Measurements from ENCODE around the gene NCLN. TPM values are rescaled to one million over a fixed set of nuclear protein-coding genes. Genes with fewer than 3 reads are reported as not detected.
"Not testable (repeated sequence)": the region's sequence is repeated elsewhere in the genome, so short reads cannot be mapped to it uniquely, and the experiment has no call there.

Gene NCLN
- total and polyA plus RNA-seq, 2 donors = 14.5 to 62.6 TPM

DNA sequence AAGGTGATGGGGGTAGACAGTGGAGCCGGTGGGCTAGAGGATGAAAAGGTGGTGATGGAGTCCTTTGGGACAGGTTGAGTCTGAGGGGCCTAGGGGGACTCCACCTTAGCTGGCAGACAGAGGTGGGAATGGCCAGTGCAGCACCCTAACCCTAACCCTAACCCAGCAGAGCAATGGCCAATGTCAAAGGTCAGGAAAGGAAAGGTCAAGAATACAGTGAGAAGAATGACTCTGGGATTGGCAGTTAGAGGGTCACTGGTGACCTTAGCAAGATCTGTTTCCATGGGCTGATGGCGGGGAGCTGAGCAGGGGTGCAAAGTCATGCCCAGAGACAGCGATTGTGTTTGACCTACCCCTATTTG lies 33.3 kb upstream of the NCLN start:
- WGBS = 97% methylated on average over 3 of the region's 3 CpGs
- Histone ChIP-seq H3K27me3 (ENCODE audit: control insufficient read depth in 2 of 2, insufficient read depth in 1 of 2, low read length in 1 of 2) (no peaks in the 10 kb centered on the region), H3K27ac (ENCODE audit: low read depth in 1 of 2, low read length in 1 of 2) (peak overlapping the region in 1 of 2 donors; percentile 3), H3K9me3 (ENCODE audit: control insufficient read depth in 2 of 2, insufficient read depth in 1 of 2, low read length in 1 of 2) (peaks cover 2 to 16% of the 10 kb centered on the region in 2 donors), H3K36me3 (ENCODE audit: control insufficient read depth in 2 of 2, insufficient read depth in 2 of 2, low read length in 1 of 2) (peaks cover 67 to 73% of the 10 kb centered on the region in 2 donors), H3K4me1 (ENCODE audit: control insufficient read depth in 2 of 2, insufficient read depth in 2 of 2, low read length in 2 of 2) (peaks cover 16 to 40% of the 10 kb centered on the region in 2 donors), H3K4me3 (ENCODE audit: low read length in 2 of 2) (no peak overlapping the region)
- DNase-seq (ENCODE audit: low read depth in 6 of 9, low spot score in 9 of 9) = no peak

DNA sequence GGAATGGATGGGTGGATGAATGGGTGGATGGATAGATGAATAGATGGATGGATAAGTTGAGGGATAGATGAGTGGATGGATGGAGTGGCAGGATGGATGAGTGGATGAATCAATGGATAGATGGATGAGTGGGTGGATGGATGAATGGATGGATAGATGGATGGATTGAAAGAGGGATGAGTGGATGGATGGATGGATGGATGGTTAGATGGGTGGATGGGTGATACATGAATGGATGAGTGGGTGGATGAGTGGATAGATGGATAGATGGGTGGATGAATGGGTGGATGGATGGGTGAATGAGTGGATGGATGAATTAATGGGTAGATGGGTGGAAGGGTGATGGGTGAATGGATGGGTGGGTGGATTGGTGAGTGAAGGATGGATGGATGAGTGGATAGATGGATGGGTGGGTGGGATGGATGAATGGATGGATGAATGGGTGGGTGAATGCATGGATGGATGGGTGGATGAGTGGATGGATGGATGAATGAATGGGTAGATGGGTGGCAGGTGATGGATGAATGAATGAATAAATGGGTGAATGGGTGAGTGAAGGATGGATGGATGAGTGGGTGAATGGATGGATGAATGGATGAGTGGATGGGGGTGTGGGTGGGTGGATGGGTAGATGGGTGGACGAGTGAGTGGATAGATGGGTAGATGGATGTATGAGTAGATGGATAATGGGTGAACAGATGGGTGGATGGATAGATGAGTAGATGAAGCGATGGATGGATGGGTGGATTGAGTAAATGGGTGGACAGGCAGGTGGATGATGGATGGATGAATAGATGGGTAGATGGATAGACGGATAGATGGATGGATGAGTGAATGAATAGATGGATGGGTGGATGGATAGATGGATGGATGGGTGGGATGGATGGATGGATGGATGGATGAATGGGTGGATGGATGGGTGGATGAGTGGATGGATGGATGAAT lies 32.2 kb upstream of the NCLN start:
- Histone ChIP-seq H3K27ac (ENCODE audit: low read depth in 1 of 2, low read length in 1 of 2) (no peak overlapping the region), H3K36me3 (ENCODE audit: control insufficient read depth in 2 of 2, insufficient read depth in 2 of 2, low read length in 1 of 2) (peaks cover 69 to 80% of the 10 kb centered on the region in 2 donors), H3K4me1 (ENCODE audit: control insufficient read depth in 2 of 2, insufficient read depth in 2 of 2, low read length in 2 of 2) (peaks cover 16 to 41% of the 10 kb centered on the region in 2 donors), H3K4me3 (ENCODE audit: low read length in 2 of 2) (no peak overlapping the region), H3K9me3 (ENCODE audit: control insufficient read depth in 2 of 2, insufficient read depth in 1 of 2, low read length in 1 of 2) (peaks cover 2 to 16% of the 10 kb centered on the region in 2 donors), H3K27me3 (ENCODE audit: control insufficient read depth in 2 of 2, insufficient read depth in 1 of 2, low read length in 1 of 2) (no peaks in the 10 kb centered on the region)
- DNase-seq (ENCODE audit: low read depth in 6 of 9, low spot score in 9 of 9) = no peak
- WGBS = 96% methylated on average over 3 of the region's 3 CpGs

DNA sequence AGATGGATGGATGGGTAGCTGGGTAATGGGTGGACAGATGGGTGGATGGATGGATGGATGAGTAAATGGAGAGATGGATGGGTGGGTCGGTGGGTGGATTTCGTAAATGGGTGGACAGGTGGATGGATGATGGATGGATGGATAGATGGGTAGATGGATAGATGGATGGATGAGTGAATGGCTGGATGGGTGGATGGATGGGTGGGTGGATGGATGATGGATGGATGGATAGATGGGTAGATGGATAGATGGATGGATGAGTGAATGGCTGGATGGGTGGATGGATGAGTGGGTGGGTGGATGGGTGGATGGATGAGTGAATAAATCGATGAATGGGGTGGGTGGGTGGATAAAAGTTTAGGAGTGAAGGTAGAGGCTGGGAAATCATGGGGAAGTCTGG lies 31.3 kb upstream of the NCLN start:
- not testable (repeated sequence) for DNase-seq (ENCODE audit: low read depth in 6 of 9, low spot score in 9 of 9); H3K27me3 ChIP-seq (ENCODE audit: control insufficient read depth in 2 of 2, insufficient read depth in 1 of 2, low read length in 1 of 2); H3K4me3 ChIP-seq (ENCODE audit: low read length in 2 of 2)
- Histone ChIP-seq H3K27ac (ENCODE audit: low read depth in 1 of 2, low read length in 1 of 2) (peak overlapping the region; percentile 36 to 84), H3K4me1 (ENCODE audit: control insufficient read depth in 2 of 2, insufficient read depth in 2 of 2, low read length in 2 of 2) (peaks cover 16 to 40% of the 10 kb centered on the region in 2 donors), H3K36me3 (ENCODE audit: control insufficient read depth in 2 of 2, insufficient read depth in 2 of 2, low read length in 1 of 2) (peaks cover 61 to 74% of the 10 kb centered on the region in 2 donors), H3K9me3 (ENCODE audit: control insufficient read depth in 2 of 2, insufficient read depth in 1 of 2, low read length in 1 of 2) (peaks cover 2 to 16% of the 10 kb centered on the region in 2 donors)
- WGBS = 98% methylated on average over 3 of the region's 3 CpGs

DNA sequence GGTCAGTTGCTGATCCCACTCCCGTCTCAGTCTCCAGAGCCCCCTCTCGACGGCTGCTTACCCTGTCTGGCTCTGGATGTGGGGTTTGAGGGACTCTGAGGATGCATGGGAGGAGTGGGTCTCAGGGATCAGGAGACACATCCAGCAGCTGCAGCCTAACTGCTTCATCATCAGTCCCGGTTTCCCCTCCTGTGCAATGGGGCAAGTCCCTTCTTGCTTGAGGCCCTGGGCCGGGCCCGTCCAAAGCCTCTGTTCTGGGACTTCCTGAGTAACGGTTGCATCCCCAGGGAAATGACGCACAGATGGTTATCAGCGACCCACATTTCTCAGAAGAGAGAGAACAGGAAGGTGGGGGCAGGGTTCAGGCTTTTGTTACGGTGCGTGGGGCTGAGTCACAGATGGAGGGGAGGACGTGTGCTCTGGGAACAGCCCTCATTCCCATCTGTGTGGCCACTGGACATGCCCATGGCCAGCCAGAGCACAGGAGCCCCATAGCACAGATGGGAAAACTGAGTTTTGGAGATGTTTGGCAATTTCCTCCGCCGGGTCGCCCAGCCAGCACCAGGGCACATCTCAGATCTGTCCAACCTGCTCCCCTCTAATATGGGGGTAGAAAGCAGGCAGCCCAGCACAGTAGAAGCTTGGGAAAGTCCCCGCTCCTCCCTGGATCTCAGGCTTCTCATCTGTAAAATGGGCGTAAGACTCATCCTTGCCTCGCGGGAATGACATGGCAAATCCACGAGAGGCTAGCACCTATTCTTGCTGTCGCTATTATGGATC lies 30.6 kb upstream of the NCLN start:
- Histone ChIP-seq H3K9me3 (ENCODE audit: control insufficient read depth in 2 of 2, insufficient read depth in 1 of 2, low read length in 1 of 2) (peaks cover 2 to 22% of the 10 kb centered on the region in 2 donors), H3K27ac (ENCODE audit: low read depth in 1 of 2, low read length in 1 of 2) (peak overlapping the region; percentile 36 to 84), H3K27me3 (ENCODE audit: control insufficient read depth in 2 of 2, insufficient read depth in 1 of 2, low read length in 1 of 2) (no peaks in the 10 kb centered on the region), H3K36me3 (ENCODE audit: control insufficient read depth in 2 of 2, insufficient read depth in 2 of 2, low read length in 1 of 2) (peaks cover 61 to 73% of the 10 kb centered on the region in 2 donors), H3K4me3 (ENCODE audit: low read length in 2 of 2) (peak overlapping the region; percentile 30 to 38), H3K4me1 (ENCODE audit: control insufficient read depth in 2 of 2, insufficient read depth in 2 of 2, low read length in 2 of 2) (peaks cover 16 to 35% of the 10 kb centered on the region in 2 donors)
- WGBS = 38% methylated on average over 21 of the region's 21 CpGs
- peak in 6 of 9 donors; percentile 76 to 92 (median 84) for DNase-seq (ENCODE audit: low read depth in 6 of 9, low spot score in 9 of 9)

DNA sequence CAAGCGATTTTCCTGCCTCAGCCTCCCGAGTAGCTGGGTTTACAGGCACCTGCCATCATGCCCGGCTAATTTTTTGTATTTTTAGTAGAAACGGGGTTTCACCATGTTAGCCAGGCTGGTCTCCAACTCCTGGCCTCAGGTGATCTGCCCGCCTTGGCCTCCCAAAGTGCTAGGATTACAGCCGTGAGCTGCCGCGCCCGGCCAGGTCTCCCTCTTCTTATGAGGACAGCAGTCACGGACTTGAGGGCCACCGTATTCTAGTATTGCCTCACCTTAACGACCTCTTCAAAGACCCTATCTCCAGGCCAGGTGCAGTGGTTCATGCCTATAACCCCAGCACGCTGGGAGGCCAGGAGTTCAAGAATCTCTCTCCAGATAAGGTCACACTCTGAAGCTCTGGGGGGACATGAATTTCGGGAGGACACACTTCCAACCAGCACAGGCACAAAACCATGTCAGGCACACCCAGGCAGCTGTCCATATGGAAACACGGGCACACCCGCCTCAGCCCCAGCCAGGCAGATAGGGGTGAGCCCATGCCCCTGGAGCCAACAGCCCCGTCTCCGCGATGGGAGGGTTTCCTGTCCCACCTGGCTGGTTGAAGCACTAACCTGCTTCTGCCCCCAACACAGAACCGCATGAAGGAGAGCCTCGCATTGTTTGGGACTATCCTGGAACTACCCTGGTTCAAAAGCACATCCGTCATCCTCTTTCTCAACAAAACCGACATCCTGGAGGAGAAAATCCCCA lies 28.5 kb upstream of the NCLN start:
- peaks cover 60 to 73% of the 10 kb centered on the region in 2 donors for H3K36me3 ChIP-seq (ENCODE audit: control insufficient read depth in 2 of 2, insufficient read depth in 2 of 2, low read length in 1 of 2)
- DNase-seq (ENCODE audit: low read depth in 6 of 9, low spot score in 9 of 9) = no peak
- no peaks in the 10 kb centered on the region for H3K27me3 ChIP-seq (ENCODE audit: control insufficient read depth in 2 of 2, insufficient read depth in 1 of 2, low read length in 1 of 2)
- 93% methylated on average over 23 of the region's 23 CpGs for WGBS
- H3K27ac ChIP-seq (ENCODE audit: low read depth in 1 of 2, low read length in 1 of 2) = peak overlapping the region in 1 of 2 donors; percentile 49
- H3K4me1 ChIP-seq (ENCODE audit: control insufficient read depth in 2 of 2, insufficient read depth in 2 of 2, low read length in 2 of 2) = peaks cover 16 to 30% of the 10 kb centered on the region in 2 donors
- H3K9me3 ChIP-seq (ENCODE audit: control insufficient read depth in 2 of 2, insufficient read depth in 1 of 2, low read length in 1 of 2) = peaks cover under 1 to 24% of the 10 kb centered on the region in 2 donors
- no peak overlapping the region for H3K4me3 ChIP-seq (ENCODE audit: low read length in 2 of 2)

DNA sequence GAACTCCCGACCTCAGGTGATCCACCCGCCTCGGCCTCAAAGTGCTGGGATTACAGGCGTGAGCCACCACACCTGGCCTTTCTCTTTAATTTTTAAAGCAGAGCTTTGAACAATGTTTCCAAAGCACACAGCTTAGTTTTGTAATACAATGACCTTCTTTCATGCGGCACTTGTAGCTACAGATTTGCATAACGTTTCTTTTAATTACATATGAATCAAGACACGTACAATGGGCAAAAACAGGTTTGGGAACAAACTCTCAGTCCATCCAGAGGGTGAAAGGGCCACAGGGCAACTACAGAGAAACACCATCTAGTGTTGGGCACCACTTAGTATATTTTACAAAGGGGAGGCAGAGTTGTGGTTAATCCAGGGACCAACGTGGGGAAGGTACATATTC lies 26.2 kb upstream of the NCLN start:
- no peak overlapping the region for H3K4me3 ChIP-seq (ENCODE audit: low read length in 2 of 2)
- H3K36me3 ChIP-seq (ENCODE audit: control insufficient read depth in 2 of 2, insufficient read depth in 2 of 2, low read length in 1 of 2) = peaks cover 72 to 80% of the 10 kb centered on the region in 2 donors
- 96% methylated on average over 8 of the region's 8 CpGs for WGBS
- H3K27ac ChIP-seq (ENCODE audit: low read depth in 1 of 2, low read length in 1 of 2) = no peak overlapping the region
- no peak for DNase-seq (ENCODE audit: low read depth in 6 of 9, low spot score in 9 of 9)
- peaks cover 13 to 34% of the 10 kb centered on the region in 2 donors for H3K4me1 ChIP-seq (ENCODE audit: control insufficient read depth in 2 of 2, insufficient read depth in 2 of 2, low read length in 2 of 2)
- peaks cover 3 to 34% of the 10 kb centered on the region in 2 donors for H3K9me3 ChIP-seq (ENCODE audit: control insufficient read depth in 2 of 2, insufficient read depth in 1 of 2, low read length in 1 of 2)
- H3K27me3 ChIP-seq (ENCODE audit: control insufficient read depth in 2 of 2, insufficient read depth in 1 of 2, low read length in 1 of 2) = no peaks in the 10 kb centered on the region

DNA sequence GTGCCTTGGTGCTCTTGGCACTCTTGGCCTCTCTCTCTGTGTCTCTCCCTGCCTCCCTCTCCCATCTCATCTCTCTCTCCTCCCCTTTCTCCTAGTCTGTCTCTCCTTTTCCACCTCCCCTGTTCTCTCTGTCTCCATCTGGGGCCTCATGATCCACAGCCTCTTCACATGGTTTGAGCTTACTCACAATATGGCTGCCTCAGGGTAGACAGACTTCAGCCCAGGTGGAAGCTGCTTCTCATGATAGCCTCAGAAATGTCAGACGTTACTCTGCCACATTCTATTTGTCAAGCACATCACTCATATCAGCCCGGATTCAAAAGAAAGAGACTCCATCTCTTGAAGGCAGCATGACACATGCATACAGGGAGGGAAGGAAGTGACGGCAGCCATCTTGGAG lies 25.5 kb upstream of the NCLN start:
- Histone ChIP-seq H3K36me3 (ENCODE audit: control insufficient read depth in 2 of 2, insufficient read depth in 2 of 2, low read length in 1 of 2) (peaks cover 72 to 85% of the 10 kb centered on the region in 2 donors), H3K27me3 (ENCODE audit: control insufficient read depth in 2 of 2, insufficient read depth in 1 of 2, low read length in 1 of 2) (no peaks in the 10 kb centered on the region), H3K9me3 (ENCODE audit: control insufficient read depth in 2 of 2, insufficient read depth in 1 of 2, low read length in 1 of 2) (peaks cover 3 to 28% of the 10 kb centered on the region in 2 donors), H3K27ac (ENCODE audit: low read depth in 1 of 2, low read length in 1 of 2) (no peak overlapping the region), H3K4me3 (ENCODE audit: low read length in 2 of 2) (no peak overlapping the region), H3K4me1 (ENCODE audit: control insufficient read depth in 2 of 2, insufficient read depth in 2 of 2, low read length in 2 of 2) (peaks cover 9 to 27% of the 10 kb centered on the region in 2 donors)
- no peak for DNase-seq (ENCODE audit: low read depth in 6 of 9, low spot score in 9 of 9)
- WGBS = 97% methylated on average over 3 of the region's 3 CpGs

DNA sequence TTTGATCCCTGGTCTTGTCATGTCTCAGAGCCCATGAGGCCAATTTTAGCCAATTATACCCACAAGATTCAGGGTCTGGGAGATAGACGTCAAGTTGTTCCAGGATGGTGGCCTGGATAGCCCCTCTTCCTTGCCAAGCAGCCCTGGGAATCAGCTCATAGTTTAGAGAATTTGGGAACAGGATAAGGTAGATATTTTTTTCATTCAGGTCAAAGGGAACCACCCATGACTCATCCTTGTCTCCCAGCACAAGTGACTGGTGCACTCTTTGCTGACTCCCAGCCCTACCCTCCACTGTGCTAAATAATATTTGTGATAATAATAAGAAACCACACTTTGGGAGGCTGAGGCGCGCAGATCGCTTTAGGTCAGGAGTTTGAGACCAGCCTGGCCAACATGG lies 24.3 kb upstream of the NCLN start:
- Histone ChIP-seq H3K9me3 (ENCODE audit: control insufficient read depth in 2 of 2, insufficient read depth in 1 of 2, low read length in 1 of 2) (peaks cover 3 to 18% of the 10 kb centered on the region in 2 donors), H3K4me3 (ENCODE audit: low read length in 2 of 2) (no peak overlapping the region), H3K27me3 (ENCODE audit: control insufficient read depth in 2 of 2, insufficient read depth in 1 of 2, low read length in 1 of 2) (no peaks in the 10 kb centered on the region), H3K36me3 (ENCODE audit: control insufficient read depth in 2 of 2, insufficient read depth in 2 of 2, low read length in 1 of 2) (peaks cover 70 to 78% of the 10 kb centered on the region in 2 donors), H3K4me1 (ENCODE audit: control insufficient read depth in 2 of 2, insufficient read depth in 2 of 2, low read length in 2 of 2) (peaks cover 0 to 15% of the 10 kb centered on the region in 2 donors), H3K27ac (ENCODE audit: low read depth in 1 of 2, low read length in 1 of 2) (no peak overlapping the region)
- 96% methylated on average over 4 of the region's 4 CpGs for WGBS
- no peak for DNase-seq (ENCODE audit: low read depth in 6 of 9, low spot score in 9 of 9)

Measured in thymus (tissue), 11 donors.